AG20443 (cell line): ENCODE results near the gene CFAP92.

ENCODE experiments used
- DNase-seq: peaks from one replicate; pipeline ENCODE4 v3.0.0; 2012; ENCODE audit warnings: low spot score, mixed read lengths

CFAP92 gene

DNA sequence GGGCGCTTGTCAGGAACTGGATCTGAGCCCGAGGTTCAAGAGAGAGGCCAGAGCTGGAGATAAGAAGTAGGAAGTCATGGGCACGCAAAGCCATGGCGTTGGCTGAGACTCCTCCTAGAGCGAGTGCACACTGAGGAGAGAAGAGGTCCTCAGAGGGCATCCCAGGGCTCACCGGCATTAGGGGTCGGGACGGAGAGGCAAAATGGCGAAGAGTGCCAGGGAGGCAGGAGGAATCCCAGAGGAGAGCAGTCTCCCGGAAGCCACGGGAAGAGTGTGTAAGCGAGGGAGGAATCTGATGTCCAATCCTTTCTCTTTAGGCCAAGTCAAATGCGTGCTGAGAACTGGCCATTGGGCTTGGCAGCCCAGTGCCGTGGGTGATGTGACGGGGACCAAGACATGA is 31.2 kb upstream of the CFAP92 start:
- no peak for DNase-seq

DNA sequence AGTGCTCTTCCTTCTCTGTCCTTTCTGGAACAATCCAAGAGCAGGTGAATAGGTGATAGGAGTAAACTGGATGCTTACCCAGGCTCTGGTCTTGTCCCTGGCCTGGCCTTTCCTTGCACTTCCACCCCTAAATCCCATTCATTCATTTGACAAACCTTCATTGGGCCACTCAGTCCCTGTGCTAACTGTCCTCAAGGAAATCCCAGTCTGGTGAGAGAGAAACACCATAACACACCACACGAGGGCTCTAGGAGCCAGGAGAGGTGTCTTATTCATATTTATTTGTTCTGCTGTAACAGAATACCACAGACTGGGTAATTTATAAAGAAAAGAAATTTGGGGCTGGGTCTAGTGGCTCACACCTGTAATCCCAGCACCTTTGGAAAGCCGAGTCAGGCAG is 30.0 kb upstream of the CFAP92 start:
- DNase-seq: no peak

DNA sequence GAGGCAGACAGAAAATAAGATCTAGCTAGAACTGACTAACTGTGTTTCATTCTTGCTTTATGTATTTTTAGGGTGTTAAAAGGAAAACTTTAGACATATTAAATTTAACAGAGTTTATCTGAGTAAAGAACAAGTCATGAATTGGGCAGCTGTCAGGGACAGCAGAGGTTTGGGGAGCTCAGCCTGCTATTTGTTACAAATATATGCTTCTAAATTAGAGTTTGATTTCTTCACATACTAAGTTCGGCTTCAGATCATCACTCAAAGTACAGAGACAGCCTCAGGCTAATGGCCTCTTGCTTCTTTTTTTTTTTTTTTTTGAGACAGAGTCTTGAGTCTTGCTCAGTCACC is 29.1 kb upstream of the CFAP92 start:
- no peak for DNase-seq

DNA sequence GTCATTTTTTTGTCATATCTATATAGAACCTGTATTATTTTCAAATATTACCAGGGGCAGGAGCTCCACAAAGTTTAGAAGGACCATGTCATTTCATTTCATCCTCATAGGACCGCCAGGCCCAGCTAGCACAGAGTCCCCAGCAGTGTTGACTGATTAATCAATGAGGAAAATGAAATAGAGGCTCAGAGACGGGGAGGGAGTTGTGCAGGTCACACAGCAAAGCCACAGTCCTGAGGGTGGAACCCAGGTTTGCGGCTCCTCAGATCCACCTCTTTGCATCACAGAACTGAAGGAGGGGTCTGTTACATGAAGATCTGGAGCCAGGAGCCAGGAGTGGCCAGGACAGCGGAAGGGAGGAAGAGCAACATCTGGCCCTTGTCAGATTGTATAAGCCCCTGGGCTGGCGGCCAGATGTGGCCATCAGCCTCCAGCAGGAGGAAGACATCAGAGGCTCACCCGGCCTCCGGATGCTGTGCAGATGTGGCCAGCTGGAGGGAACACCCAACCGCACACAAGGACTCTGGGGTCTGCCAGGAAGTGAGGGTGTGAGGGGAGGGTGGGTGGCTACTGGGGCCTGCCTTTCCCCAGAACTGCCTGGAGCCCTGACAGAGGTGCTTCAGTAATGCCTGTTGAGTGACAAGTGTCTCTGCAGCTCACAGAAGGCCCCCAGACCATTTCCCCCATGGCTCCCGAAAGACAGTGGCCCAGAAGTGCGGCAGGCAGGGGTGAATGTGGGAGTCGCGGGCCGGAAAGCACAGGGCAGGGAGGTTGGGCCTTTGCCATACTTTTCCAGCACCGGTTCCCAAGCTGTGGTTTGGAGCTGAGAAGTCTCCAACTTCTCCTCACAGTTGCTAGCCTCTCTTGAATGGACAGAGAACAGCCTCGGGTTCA is 28.5 kb upstream of the CFAP92 start:
- DNase-seq: peak; percentile 49

DNA sequence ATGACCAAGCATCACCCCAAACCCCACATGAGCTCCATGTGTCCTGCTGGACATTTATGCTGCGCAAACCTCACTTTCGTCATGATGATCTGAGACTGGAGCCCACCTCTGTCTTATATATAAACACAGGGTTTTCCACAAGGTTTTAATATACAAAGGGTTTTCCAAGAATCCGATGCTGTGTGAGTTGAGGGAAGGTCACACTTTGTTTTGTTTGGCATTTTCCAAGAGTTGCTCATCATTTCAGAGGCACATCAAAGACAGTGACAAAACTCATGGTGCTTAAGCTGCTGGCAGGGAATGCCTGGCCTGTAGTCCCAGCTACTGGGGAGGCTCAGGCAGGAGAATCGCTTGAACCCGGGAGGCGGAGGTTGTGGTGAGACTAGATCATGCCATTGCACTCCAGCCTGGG is 27.3 kb upstream of the CFAP92 start:
- DNase-seq: peak; percentile 41

DNA sequence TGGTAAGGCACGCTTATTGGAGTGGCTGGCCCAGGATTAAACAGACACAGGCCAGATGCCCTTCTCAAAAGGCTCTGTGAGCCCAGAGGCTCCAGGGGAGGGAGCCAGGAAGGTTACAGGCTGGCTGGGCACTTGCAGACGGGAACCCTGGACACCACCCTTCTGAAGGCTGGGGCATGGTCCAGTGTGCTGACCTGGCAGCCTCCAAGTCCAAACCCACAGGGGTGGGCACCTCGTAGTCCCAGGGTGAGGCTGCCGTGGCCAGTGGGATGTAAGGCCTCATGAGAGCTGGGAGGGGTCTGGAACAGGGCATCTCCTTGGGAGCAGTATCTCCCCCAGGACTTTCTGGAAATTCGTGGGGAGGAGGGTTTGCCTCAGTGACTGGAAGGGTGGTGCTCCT is 26.8 kb upstream of the CFAP92 start:
- DNase-seq: no peak

DNA sequence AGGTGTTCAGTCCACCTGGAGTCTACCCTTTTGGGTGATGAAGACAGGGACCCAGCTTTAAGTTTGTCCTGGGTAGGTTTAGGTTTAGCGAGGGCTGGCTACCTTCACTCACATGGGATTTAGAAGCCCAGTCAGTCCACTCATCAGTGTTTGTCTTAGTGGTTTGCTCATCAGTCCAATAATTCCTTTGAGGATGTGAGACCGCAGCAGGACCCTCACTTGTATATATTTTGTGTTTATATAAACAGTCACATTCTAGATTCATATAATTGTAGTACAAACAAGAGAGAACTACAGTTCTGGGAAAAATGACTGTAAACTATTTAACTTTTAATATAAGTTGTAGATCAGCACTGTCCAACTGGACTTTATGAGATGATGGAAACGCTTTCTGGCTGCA is 25.4 kb upstream of the CFAP92 start:
- no peak for DNase-seq

DNA sequence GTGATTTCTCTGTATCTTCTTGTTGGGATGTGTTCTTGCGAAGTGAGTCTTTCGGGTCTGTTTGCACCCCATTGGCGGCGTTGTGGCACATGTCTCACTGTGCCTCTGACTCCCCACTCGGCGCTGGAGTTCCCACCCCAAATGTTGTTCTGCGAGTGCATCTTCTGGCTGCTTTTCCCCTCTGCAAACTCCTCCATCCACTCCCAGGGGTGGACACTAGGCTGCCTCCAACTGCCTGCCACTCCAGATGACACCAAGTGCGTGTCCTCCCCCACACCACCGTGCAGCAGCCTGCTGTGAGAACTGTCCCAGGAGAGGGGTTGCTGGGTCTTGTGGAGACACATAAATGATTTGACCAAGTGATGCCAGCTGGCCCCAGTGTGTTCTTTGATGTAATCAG is 24.9 kb upstream of the CFAP92 start:
- DNase-seq: no peak

DNA sequence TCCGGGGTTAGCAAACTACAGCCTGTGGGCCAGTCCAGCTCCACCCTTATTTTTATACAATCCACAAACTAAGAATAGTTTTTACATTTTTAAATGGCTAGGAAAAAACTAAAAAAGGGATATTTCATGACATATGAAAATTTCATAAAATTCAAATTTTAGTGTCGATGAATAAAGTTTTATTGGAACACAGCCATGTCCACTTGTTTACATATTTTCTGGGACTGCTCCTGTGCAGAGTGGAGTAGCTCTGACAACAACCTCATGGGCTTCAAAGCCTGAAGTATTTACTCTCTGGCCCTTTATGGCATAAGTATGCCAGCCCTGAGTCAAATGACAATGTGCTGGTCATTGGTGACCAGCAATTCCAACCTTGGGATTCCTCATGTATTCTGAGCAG is 24.4 kb upstream of the CFAP92 start:
- DNase-seq: no peak

DNA sequence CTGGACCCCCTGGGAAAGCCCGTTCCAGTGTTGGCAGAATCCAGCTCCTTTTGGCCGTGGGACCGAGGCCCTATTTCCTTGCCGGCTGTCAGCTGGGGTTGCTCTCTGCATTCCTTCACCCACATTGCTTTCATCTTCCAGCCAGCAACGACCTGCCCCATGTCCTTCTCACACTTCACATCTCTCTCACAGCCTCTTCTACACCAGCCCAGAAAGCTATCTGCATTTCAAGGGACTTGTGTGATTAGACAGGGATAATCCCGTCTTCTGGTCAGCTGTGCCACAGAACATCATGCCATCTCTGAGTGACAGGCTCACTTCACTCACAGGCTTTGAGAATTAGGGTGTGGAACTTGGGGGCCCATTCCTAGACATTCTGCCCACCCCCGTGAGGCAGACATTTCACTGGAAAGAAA is 23.6 kb upstream of the CFAP92 start:
- no peak for DNase-seq

DNA sequence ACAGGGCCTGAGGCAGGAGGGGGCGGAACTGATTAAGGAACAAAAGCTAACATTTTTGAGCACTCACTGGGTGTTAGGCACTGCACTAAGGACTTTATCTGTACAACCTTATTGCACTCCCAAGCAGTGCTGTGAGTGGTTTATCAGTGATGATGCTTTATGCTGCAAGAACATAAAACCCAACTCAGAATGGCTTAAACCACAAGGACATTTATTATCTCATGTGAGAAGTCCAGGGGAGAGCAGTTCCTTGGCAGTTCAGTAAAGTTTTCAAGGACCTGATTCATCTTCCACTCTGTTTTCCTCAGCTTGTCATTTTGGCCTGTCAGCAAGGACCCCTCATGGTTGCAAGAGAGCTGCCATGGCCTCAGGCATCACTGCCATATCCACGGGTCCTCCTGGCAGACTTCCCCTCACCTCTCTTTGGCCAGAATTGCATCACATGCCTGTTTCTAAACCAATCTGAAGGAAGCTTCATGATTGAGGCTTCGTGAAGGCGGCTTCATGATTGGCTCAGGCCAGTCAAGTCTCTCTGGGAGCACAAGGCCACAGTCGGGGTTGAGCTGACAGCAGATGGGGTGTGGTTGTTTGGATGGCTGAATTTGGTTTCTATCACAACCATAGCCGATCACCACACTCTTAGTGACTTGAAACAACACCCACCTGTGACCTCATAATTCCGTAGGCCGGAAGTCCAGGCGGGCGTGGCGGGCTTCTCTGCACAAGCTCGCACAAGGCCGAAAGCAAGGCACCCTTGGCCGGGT is 23.0 kb upstream of the CFAP92 start:
- DNase-seq: no peak

DNA sequence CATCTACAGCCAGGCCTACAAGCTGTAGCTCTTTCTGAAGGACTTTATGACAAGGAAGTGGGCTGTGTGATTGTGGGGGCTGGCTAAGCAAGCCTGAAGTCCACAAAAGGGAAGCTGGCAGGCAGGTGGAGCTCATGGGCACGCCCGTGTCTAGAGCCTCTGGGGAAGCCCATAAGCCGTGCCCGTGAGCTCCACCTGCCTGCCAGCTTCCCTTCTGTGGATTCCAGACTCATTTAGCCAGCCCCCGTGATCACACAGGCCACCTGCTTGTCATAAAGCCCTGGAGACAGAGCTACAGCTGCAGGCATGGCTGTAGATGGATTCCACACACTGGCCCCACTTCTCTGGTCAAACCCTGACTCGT is 22.5 kb upstream of the CFAP92 start:
- DNase-seq: no peak

DNA sequence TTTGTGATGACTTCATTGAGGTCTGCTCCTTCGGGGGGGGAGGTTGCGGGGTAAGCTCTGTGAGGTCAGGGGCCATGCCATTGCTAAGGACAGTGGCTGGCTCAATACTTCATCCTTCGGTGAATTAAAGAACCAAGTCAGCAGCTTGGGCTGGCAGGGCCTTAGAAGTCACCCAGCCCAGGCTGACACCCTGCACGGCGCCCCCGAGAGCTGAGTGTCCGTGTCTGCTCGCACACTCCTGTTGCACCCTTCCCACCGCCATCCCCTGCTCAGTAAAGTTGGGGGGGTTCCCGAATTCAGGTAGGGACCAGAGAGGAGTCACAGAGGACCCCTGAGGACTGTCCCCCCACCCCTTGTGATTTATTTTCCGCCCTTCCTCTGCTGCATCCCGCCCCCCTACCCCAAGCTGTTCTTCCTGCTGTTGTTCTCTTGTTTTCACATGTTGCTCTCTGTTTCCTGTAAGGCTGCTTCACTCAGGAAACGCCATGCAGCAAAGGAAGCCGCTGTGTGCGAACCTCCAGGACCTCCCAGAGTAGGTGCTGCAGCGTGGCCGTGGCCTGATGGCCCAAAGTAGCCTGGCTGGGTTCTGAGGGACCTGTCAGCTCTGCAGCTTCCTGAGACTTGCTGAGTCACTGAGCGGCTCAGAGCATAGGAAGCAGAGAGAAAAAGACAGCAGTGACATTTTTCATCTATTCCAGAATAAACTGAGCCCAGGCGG is 21.7 kb upstream of the CFAP92 start:
- no peak for DNase-seq

DNA sequence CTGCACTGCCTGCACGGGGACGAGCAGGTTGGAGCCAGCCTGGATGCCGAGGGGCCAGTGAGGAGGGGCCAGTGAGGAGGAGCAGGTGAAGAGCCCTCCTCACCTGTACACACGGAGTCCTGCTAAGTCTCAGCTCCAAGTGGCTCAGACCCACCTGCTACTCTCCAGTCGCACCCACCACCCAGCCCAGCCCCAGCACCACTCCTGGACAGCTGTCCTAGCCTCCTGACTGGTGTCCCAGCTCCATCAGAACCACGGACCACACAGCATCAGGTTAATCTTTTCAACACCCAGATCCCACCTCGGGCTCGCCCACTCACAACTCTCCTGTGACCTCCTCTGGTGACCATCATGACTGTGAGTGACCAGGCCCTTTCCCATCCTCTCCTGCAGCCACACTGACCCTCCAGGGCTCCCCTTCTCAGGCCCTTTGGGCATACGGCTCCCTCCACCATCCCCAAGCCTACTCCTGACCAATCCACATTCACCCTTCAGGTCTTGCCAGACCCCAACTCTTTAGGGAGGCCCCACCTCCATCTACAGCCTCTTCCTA is 21.0 kb upstream of the CFAP92 start:
- no peak for DNase-seq

DNA sequence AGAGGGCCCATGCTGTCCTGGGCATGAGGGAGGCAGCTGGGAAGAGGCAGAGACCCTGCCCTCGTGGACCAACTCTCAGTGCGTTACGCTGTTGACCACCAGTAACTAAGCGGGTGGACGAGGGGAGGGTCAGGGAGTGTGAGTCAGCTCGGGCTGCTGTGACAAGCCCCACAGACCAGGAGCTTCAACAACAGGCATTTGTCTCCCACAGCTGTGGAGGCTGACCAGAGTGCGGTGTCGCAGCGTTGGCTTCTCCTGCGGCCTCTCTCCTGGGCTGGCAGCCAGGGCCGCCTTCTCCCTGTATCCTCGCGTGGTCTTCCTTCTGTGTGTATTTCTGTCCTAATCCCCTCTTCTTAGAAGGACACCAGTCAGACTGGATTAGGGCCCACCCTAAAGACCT is 20.3 kb upstream of the CFAP92 start:
- no peak for DNase-seq

DNA sequence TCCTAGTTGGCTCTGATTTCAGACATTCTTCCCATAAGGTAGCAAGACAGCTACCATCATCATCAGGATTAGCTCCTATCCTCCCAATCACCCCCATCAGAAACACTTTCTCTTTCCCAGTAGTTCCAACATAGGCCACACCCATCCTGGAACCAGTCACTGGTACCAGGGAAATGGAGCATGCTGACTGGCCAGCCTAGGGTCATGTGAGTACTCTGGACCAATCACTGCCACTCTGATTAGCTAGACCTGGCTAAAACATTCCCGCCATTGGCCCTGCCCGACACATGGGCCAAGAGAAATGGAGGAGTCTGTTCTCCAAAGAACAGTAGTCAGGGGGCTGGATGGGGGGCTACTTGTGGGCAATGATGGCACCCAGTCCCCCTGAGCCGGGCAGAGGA is 19.6 kb upstream of the CFAP92 start:
- DNase-seq: no peak

DNA sequence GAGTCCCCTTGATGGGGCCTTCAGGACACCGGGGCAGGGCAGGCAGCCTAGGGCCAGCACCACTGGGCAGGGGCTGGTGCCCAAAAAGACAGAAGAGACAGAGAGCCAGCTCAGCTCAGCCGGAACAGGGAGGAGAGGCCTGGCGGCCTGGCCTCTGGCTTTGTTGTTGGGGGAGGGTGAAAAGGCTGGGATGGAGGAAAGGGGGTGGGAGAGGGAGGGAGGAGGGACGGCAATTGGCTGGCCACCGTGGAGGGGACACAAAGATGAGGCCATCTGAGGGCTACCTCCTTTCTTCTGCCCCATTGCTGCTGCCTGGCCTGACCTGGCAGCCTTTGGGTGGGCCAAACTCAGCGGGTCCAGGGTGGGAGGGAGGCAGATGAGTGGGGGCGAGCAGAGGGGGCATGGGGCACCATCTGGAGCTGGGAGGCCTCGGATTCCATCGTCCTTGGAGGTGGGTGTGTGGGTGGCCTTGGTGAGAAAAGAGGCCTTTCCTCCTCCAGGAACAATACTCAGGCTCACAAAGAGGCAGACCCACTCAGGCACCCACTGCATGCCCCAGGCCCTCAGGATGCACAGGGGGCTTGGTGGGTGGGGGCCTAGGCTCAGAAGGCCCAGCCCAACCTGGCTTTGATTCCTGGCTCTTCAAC is 16.6 kb upstream of the CFAP92 start:
- DNase-seq: no peak

DNA sequence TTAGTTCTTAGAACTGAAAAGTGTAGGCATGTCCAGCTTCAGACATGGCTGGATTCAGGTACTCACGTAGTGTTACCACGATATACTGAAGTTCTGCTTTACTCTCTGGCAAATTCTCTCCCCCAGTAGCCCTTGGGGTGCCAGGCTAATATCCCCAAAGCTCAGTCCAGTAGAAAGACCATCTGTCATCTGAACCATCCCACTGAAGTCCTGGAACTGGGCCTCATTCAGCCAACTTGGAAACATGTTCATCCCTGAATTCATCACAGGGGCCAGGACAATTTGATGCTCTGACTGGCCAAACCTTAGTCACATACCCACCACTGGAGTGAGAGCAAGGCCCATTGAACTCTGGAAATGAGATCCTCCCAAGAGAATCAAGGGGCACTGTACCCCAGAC is 15.4 kb upstream of the CFAP92 start:
- DNase-seq: no peak

DNA sequence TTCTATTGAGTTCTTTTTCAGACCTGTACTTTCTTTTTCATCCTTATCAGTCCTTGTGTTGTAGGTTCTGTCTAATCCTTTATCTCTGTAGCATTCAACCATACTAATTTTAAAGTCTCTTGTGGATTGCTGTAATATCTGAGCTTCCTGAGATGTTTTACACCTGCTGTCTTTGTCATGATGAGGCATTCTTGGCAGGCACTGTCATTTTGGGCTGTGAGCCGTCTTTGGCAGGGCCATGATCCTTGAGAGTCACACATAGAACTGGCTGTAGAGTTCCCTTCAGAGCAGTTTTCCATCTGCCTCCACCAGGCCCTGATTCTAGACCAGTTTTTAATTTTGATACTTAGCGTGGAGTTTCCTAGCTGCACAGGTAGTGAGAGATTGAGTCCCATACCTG is 13.9 kb upstream of the CFAP92 start:
- DNase-seq: no peak

DNA sequence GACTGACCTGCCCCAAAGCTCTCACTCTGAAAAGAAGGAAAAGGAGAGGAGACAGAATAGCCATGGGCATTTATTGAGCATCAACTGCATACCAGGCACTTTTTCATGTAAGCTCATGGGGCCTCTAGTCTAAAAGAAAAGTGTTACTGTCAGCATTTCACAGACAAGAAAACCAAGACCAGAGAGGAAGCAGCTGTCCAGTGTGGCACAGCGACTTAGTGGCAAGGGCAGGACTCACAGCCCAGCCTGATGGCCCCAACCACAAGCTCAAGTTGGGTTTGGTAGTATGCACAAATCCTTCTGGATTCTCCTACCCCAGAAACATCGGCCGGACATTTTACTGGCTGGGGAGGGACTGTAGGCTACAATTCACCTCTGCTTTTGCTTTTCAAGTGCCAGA is 13.0 kb upstream of the CFAP92 start:
- no peak for DNase-seq

DNA sequence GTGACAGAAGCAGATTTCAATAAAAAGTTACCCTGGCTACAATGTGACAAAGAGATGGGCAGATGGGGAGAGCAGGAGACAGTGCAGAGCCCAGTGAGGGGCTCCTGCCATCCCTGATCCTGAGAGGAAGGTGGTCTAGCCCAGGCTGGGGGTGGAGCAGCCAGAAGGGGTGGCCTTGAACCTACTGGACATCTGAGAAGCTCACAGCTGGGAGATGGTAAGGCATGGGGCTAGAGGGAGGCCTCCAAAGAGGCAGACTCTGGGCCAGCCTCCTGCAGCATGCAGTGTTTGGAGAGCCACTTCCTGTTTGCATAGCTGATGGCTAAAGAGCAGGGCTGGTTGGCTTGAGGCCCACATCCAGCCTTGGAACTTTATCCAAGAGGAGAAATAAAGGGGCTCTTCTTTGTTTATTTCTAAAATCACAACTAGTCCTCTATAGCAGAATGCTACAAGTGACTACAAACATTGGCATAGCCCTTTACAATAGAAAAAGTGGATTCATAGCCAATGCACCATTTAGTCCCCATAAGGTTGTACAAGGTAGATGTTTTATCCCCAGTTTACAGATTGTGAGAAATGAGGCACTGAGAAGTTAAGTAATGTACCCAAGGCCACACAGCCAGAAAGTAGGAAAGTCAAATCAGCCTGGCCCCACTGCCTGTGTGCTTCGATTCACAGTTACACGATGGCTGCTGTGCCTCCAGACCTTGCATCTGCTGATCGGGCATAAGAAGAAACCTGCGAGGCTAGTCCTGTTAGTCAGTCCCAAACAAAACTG is 11.8 kb upstream of the CFAP92 start:
- peak; percentile 53 for DNase-seq
